Ureter (tissue), 1 donor: Measurements from ENCODE around the gene ATE1. TPM values are rescaled to one million over a fixed set of nuclear protein-coding genes. Genes with fewer than 3 reads are reported as not detected.
"Not testable (repeated sequence)": the region's sequence is repeated elsewhere in the genome, so short reads cannot be mapped to it uniquely, and the experiment has no call there.

ENCODE experiments used
- DNase-seq: peaks from one replicate; pipeline ENCODE4 v3.0.0-alpha.2; 2020; ENCODE audit warnings: low spot score
- total RNA-seq: library from RNA; stranded (reverse); gene quantifications from one replicate; pipeline ENCODE4 v1.2.4, GENCODE V29; 2023
- donor health status: DM: yes; HTN: yes; CAD: no.

ATE1 gene
- total RNA-seq, 1 donor from 2014 or later: 36.0 TPM

DNA sequence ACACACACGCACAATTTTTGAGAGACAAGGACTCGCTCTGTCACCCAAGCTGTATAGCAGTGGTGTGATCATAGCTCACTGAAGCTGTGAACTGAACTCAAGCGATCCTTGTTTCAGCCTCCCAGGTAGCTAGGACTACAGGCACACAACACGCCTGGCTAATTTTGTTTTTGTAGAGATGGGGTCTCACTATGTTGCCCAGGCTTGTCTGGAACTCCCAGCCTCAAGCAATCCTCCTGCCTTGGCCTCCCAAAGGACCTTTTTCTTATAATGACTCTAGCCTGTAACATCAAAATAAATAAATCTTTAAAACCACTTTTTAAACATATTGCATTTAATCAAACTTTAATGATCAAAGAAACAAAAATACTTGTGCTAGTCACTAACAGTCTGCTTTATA is 188.7 kb downstream of the ATE1 start:
- no peak for DNase-seq

DNA sequence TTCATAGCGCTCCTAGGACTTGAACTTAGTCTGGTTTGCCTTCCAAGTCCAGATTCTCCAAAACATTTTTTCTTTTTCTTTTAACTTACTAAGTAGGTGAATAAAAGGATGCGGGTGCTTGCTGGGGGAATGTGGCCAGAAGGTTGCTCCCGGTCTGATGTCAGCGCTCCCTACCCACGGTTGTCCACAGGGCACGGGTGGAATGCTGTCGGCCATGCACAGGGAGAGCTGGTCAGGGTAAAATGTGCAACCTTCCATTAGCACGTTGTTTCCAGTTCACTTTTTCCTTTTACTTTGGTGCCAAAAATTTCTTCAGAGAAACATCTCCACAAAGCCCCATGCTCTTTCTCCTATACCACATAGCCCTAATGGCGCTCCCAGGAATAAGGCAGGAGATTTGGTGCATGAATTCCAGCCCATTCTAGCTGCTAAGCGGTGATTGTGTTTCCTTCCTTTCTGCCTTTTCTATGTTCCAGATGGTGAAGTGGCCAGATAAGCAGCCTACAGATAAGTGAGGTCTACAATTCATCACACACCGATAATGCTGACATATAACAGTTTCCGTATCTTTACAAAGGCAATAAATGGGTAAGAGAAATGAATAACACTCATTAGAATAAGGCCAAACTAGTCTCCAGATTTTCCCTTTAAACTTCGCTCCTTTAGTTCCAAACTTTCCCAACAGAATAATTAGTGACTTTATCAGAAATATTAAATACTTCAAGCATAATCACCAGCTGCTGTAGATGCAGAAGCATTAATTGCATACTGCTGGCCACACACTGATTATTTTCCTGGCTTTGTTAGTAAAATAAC is 191.3 kb downstream of the ATE1 start:
- DNase-seq: no peak

DNA sequence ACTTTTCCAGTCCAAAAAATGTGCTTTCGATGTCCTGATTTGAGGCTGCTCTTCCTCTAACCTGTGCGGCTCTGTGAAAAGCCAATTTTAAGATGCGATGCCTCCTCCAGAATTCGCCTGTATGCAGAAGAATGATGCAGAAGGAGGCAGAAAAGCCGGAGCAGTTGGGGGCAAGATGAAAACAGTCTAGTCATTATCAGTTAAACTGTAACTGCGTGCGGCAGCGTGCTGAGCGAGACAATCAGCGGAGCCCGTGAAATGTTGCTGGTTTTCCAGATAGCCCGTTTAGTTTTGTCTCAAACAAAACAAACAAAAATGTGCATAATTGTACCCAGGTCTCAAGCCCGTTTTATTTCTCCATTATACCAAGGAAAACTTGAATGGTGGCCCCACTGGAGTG is 192.6 kb downstream of the ATE1 start:
- no peak for DNase-seq

DNA sequence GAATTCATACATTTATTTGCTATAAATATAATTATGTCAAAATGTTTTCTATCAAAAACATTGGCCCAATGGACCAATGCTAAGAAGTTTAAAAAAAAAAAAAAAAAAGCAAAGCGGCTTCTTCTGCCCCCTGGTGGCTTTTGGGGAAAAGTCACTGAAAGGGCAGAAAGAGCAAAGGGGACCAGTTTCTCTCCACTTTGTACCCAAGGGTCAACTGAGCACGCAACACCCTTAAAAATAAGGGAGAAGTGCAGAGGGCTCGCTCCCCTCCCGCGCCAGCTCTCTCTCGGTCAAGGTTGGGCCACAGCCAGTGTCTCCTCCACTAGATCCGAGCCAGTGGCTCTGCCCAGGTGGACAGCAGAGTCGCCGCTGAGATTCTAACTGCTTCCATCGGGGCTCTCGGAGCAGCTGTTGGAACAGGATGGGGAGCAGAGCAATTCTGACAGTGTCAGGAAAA is 193.2 kb downstream of the ATE1 start:
- DNase-seq: no peak

DNA sequence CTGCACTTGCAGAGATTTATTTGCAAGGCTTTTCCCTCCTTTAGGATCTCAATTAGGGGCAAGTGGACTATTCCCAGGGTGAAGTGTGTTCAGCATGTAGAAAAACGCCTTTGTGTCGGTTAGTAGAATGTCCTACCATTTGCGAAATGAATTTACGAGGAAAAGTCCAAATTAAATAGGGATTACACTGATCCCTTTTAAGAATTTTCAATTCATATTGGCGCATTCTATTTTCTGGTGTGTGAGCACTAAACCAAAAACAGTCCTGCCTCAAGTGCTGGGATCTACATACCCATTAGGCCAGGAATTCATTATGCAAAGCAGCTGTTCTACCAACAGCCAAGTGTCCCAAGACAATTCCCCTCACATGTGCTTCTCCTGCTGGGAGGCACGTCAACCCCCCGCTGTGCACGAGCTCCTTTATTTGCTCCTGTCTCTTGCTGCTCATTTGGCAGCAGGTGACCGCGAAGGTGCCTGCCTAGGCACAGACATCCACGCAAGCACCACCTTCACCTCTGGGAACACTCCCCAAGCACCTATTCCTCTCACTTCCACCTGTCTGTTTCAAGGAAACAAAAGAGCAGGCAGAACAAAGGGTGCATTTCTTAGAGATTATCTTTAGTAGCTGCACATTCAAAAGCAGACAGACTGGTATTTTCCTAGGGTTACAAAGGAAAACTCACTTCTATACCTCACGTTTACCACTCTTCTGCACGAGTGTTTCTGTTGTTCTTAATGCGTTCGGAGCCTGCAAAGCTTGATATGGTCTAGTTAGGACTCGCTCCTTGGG is 195.0 kb downstream of the ATE1 start:
- no peak for DNase-seq

DNA sequence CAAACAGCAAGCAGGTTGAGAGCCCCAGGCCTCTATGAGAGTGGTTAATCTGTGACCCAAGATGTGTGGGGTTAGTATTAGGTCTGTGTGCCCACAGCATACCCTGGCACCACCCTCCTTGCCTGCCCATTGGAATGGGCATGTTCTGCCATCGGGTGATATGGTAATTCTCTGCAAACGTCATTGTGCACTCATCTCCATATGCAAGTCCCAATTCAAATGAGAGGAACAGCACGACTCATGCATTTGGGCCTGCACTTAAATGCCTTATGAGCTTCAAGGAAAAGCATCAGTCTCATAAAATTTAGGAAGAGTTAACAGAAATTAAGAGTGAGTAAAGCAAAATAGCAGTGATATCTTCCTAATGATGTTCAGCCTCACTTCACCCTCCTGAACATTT is 195.7 kb downstream of the ATE1 start:
- no peak for DNase-seq

DNA sequence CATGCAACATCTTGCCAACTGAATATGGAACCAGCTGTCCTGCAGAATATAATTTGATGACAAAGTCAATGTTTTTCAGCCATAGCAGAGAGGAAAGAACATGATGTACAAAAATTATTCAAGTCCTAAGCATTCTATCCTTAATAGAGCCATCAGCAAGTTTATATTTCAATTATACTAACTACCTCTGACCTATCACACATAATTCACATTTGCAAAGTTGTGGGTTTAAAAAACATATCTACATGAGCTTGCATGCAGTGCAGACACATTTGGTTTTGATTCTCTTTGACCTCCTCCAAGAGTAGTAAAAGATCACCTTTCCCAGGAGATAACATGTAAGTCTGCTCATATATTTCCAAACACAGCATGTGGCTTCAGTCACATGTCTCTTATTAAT is 203.5 kb downstream of the ATE1 start:
- no peak for DNase-seq

DNA sequence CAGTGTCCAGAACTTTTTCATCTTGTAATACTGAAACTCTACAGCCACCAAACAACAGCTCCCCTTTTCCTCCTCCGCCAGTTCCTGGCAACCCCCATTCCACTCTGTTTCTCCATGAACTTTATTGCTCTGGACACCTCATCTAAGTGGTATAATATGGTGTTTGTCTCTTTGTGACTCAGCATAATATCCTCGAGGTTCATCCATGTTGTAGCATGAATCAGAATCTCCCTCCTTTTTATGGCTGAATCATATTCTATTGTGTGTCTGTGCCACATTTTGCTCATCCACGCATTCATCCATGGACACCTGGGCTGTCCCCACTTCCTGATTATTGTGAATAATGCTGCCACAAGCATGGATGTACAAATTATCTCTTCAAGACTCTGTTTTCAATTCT is 205.2 kb downstream of the ATE1 start:
- DNase-seq: no peak

DNA sequence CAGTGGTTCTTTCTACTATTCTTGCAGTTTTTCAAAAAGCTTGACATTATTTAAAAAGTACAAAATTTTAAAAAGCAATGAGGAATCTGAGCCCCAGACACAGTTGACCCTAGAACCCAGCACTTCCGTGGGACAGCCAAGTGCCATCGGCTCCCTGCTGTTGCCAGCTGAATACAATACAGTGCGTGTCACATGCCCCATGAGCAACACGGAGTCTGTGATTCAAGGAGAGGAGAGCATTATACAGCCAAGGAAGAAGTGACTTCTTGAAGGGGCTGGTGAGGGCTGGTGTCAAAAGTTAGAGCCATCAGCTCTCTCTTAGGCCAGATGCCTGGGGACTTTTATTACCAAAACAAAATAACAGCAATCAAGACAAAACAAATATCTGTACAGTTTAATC is 206.6 kb downstream of the ATE1 start:
- DNase-seq: no peak

DNA sequence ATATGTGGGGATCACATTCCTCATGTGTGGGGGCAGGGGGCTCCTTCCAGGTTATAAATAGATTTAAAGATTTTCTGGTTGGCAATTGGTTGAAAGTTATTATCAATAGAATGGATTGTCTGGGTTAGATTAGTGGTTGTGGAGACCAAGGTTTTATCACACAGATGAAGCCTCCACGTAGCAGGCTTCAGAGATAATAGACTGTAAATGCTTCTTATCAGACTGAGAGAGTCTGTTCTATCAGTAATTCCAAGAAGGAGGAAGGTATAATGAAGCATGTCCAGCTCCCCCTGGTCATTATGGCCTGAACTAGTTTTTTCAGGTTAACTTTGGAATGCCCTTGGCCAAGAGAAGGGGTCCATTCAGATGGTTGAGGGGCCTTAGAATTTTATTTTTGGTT is 211.9 kb downstream of the ATE1 start:
- no peak for DNase-seq

DNA sequence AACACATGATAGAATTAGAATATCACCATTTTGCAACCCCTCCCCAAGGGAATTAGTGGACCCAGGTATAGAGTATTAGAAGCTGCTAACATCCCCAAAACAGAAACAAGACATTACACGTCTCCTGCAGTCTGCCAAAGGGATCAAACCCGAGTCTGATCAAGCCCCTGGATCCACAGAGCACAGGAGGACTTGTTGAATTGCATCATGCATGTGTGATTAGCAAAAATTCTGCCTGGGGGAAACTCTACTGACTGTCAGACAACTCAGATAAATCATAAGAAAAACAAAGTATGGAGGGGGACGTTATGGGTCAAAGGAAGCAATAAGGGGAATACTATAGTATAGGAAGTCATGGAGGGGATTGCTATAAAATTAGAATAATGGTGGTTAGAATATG is 212.8 kb downstream of the ATE1 start:
- no peak for DNase-seq

DNA sequence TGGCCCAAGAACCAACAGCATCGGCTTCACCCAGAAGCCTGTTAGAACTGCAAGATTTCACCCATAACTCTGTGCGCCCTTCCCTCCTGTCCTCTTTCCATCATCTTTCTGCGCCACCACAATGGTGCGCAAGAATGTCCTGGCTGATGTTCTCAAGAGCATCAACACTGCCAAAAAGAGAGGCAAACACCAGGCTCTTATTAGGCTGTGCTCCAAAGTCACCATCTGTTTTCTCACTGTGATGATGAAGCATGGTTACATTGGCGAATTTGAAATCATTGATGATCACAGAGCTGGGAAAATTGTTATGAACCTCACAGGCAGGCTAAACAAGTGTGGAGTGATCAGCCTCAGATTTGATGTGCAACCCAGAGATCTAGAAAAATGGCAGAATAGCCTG is 214.3 kb downstream of the ATE1 start:
- DNase-seq: no peak

DNA sequence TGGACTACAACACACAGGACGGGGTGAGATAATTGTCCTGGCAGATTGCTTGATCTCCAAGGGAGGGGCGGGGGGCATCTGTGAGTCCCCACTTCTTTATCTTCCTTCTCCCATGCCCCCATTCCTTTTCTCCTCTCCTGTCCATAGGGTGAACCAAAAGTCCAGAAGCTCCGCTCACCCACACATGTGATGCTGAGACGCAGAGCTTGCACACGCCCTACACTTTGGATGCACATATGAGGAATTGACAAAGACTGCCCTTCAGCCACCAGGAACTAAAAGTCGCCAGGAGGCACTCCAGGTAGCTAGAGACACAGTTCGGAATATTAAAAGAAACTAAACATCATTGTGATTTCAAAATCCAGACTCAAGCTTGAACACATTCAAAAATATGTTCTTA is 216.9 kb downstream of the ATE1 start:
- no peak for DNase-seq

DNA sequence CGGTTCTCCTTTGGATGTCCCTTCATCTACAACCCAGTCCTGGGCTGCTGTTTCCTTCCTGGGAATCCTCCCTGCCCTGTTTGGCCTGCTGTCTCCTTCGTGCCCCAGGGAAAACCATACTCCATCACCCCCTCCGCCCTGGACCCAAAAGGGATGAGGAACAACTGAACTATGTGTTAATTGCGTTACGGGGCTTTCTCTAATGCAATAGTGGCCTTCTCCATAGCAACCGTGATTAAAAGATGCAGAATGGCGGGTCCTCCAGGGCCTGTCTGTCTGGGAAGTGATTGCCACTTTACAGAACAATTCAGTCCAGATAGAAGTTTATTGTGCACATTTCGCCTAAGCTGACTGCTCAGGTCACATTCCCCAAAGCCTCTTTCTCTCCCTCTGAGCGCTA is 217.6 kb downstream of the ATE1 start:
- no peak for DNase-seq

DNA sequence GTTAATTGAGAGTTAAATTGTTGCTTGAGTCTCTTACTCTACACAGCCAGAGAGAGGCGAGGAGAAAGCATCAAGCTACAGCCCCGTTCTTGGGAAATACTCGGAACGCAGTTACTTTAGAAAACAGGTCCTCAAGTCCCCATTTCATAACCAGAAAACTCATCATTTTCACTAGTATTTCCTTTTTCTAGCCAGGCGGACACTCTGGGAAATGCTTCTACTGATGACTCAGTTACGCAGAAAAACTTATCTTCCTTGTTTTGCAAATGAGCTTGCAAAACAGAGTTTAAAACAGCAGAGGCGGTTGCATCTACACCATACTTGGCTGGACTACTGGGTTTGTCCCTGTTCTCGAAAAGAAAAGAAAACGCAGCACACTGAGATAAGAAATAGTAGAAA is 218.2 kb downstream of the ATE1 start:
- DNase-seq: no peak

DNA sequence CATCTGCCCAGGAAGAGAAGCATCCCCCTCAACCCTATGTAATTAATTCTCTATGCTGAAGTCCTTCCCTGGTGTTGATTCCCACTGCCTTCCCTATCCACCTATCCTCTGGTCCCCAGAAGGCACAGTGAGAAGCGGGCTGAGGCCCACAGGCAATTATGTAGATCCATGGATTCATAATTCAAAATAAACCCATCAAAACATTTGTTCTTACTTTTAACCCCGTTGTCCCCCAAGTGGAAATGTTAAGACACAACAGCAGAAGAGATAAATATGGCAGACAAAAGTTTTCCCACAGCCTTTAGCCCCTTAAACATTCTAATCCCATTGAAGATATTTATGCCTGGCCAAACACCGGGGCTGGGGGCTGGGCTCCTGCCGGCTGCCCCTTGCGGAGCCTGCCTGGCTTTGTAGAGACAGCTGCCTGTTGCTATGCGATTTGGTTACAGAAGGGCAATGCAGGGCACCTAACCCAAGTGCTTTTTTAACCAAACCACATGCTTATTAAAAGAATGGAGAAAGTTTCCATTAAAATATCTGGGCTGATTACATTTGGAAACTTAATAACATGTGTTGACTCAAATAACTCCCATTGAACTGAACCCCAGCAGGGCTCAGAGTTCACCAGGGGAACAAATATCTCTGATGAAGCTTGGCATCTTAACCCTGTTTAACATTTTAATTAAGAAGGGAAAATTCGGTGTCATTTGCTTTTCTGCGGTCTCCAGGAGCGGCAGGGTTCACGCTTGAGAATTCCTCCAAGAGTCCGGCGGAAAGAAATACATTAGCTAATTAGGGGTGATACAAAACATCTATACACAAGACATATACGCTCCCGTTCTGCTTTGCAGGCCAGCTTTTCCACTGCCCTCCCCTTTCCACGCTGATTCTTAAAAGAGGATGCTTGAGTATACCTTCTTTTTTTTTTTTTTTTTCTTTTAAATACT is 218.8 kb downstream of the ATE1 start:
- no peak for DNase-seq

DNA sequence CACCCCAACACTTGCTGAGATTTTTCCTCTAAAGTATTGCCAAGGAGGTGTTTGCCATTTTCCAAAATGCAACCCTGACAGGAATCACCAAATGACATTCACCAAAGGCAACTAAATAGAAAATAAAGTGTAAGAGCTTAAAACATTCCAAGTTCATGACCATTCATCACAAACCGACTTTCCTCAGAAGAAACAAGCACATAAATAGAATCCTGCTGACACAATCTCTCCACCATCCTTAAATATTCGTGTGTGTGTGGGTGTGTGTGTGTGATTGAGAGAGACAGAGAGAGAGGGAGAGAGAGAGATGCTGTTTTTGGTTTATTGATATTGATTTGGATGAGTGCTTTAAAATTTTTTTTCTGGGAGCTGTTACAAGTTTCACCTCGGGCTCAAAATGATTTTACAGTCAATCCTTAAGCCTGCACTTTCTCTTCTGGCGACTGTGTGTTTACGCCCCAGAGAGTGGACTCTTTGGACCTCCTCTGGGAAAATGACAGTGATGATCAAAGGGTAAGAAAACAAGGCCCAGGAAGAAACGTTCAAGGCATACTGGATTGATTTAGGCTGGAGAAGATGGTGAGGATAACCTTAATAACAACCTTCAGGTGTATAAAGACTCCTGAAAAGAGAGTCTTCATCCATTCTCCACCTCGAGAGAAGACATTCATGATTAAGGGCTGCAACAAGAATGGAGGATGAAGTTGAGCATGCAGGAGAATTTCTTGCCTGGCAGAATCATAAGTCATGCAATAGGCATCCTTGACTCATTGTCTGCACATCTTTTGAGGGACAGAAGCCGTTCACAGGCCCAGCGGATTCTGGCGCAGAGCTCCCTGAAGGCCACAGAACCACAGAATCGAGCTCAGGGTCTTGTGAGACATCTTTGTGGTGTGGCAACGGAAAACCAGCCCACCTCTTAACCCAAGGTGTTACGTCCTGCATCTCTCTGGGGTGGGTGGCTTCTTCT is 225.2 kb downstream of the ATE1 start:
- no peak for DNase-seq

DNA sequence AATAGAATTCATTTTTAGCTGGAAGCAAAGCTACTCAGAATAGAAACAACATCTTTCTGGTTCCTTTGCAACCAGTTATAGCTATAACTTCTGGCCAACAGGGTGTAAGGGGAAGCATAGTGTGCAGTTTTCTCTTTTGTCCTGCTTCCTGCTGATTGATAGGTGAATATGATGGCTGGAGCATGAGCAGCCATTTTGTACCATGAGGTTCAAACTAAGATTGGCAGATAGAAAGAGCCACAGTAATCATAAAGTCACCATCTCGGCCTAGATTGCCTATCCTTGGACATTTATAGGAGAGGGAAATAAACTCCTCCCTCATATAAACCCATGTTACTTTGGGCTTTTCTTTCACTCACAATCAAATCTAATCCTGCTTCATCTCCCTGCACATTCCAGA is 227.4 kb downstream of the ATE1 start:
- no peak for DNase-seq

DNA sequence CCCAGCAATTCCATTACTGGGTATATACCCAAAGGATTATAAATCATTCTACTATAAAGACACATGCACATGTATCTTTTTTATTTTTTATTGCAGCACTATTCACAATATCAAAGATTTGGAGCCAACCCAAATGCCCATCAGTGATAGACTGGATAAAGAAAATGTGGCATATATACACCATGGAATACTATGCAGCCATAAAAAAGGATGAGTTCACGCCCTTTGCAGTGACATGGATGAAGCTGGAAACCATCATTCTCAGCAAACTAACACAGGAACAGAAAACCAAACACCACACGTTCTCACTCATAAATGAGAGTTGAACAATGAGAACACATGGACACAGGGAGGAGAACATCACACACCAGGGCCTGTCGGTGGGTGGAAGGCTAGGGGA is 228.1 kb downstream of the ATE1 start:
- DNase-seq: not testable (repeated sequence)

DNA sequence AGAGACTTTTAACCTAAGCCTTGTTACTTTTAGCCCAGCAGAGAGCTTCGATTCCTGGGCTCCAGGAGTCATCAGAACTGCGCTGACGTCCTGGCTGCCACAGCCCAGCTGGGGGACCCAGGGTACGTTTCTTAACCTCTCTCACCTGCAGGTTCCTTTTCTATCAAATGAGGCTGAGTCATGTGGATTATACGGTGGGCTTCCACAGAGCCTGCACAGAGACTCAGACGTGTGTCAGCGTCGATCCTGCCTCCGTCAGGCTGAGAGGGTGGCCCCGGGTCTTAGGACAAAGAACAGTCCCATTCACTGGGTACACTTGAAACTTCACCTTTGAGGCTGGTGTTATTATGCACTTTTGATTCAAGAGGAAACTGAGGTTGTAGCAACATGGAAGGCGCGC is 228.9 kb downstream of the ATE1 start:
- DNase-seq: no peak

DNA sequence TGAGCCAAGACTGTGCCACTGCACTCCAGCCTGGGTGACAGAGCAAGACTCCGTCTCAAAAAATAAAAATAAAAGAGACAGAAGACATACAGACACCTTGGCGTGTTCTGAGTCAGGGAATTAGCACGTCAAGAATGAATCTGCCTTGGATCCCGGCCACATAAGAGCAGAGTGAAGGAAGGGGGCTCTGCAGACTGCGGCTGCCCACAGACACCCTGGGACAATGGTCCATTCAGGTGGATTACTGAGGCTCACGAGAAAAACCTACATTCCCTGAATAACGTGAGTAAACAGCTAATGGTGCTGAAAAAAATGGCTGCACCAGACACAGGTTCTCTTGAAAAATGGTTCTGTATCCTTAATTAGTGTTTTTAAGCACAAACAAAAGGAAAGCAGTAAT is 229.5 kb downstream of the ATE1 start:
- no peak for DNase-seq
